ENCODE data around the gene ZNF697.

The ZNF697 gene

GRCh38 chr1:119600976-119601375 is 47.1 kb downstream of the ZNF697 start:
- TF ChIP-seq CTCF (IDR thresholded peaks at IDR 0.05) = no peak

- no peak for TF ChIP-seq CTCF (IDR thresholded peaks at IDR 0.05)
Measured at GRCh38 chr1:119600561-119600960, 47.5 kb downstream of the ZNF697 start.

GRCh38 chr1:119595606-119596005 is 52.5 kb downstream of the ZNF697 start:
- no peak for TF ChIP-seq CTCF (IDR thresholded peaks at IDR 0.05)

GRCh38 chr1:119595168-119595567 is 52.9 kb downstream of the ZNF697 start:
- no peak for TF ChIP-seq CTCF (IDR thresholded peaks at IDR 0.05)

- no peak for TF ChIP-seq CTCF (IDR thresholded peaks at IDR 0.05)
Measured at GRCh38 chr1:119594376-119594775, 53.7 kb downstream of the ZNF697 start.

- no peak for TF ChIP-seq CTCF (IDR thresholded peaks at IDR 0.05)
Measured at GRCh38 chr1:119593805-119594204, 54.3 kb downstream of the ZNF697 start.

- no peak for TF ChIP-seq CTCF (IDR thresholded peaks at IDR 0.05)
Measured at GRCh38 chr1:119590393-119590792, 57.7 kb downstream of the ZNF697 start.

- no peak for TF ChIP-seq CTCF (IDR thresholded peaks at IDR 0.05)
Measured at GRCh38 chr1:119588621-119589020, 59.4 kb downstream of the ZNF697 start.

Data from LNCAP (cell line).